Muscle layer of colon (tissue), 2 donors: ENCODE measurements around the gene PCSK6.
"Not testable (repeated sequence)": the region's sequence is repeated elsewhere in the genome, so short reads cannot be mapped to it uniquely, and the experiment has no call there.

Source experiments
- H3K27ac ChIP-seq: one replicate; pipeline ENCODE4 v1.7.0; 2013; ENCODE audit warnings: low read depth, mild to moderate bottlenecking, low read length, moderate library complexity
- H3K27me3 ChIP-seq, 2 donors: one replicate each; pipeline ENCODE4 v1.7.0; 2013; ENCODE audit warnings: low read length in 2 of 2, mild to moderate bottlenecking in 2 of 2; ENCODE audit not compliant: insufficient read depth in 2 of 2, control insufficient read depth in 1 of 2
- H3K36me3 ChIP-seq: one replicate; pipeline ENCODE4 v1.7.0; 2013; ENCODE audit warnings: mild to moderate bottlenecking, low read length; ENCODE audit not compliant: insufficient read depth
- H3K4me1 ChIP-seq: one replicate; pipeline ENCODE4 v1.7.0; 2013; ENCODE audit warnings: mild to moderate bottlenecking, low read length; ENCODE audit not compliant: insufficient read depth
- H3K4me3 ChIP-seq, 2 donors: one replicate each; pipeline ENCODE4 v1.7.0; 2013; ENCODE audit warnings: low read length in 2 of 2, low read depth in 1 of 2, mild to moderate bottlenecking in 1 of 2, moderate library complexity in 1 of 2
- H3K9ac ChIP-seq: one replicate; pipeline ENCODE4 v1.7.0; 2013; ENCODE audit warnings: low read length
- H3K9me3 ChIP-seq: one replicate; pipeline ENCODE4 v1.7.0; 2013; ENCODE audit warnings: mild to moderate bottlenecking, low read length
- donor health status: abdominal sarcoma.
- donor health status: Adenocarcinoma of cecum.

PCSK6 gene

DNA sequence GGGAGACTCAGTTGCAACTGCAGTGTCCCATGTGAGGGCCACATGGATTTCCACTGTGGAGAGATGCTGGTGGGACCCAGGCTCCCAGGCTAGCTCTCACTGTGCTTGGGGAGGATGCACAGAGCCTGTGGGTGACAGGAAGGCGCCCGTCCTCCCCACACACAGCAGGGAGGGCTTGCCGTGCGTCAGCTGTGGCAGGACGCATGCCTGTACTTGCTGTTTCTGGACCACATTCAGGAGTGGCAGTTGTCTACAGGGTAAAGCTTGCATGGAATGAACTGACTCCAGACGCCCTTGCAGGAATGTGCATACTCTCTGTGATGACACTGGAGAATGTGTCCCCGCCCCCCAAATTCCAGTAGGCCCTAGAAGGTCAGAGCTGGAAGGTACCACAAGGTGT is 130.6 kb downstream of the PCSK6 start:
- H3K4me1 ChIP-seq = no peaks in the 10 kb centered on the region
- H3K9me3 ChIP-seq = no peaks in the 10 kb centered on the region
- no peak overlapping the region for H3K27ac ChIP-seq
- no peak overlapping the region for H3K4me3 ChIP-seq
- no peaks in the 10 kb centered on the region for H3K27me3 ChIP-seq
- H3K36me3 ChIP-seq = no peaks in the 10 kb centered on the region
- no peak overlapping the region for H3K9ac ChIP-seq

DNA sequence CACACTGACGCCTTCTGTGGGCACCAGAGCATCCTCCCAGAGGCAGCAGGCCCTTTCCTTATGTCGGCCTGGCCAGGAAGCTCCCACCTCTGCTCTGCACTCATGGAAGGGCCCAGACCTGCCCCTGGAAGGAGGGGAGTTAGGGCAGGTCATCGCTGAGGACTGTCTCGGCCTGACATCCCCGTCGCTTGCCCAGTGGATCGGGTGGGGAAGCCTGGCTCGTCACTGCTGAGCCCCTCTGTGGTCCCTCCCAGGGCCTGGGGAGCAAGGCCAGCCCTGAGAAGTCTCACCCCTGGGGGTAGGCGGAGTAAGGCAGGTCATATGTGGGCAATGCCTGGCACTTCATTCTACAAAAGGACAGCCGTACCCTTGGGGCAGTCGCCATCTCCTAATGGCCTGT is 131.6 kb downstream of the PCSK6 start:
- Histone ChIP-seq H3K9ac (no peak overlapping the region), H3K36me3 (no peaks in the 10 kb centered on the region), H3K9me3 (no peaks in the 10 kb centered on the region), H3K4me3 (no peak overlapping the region), H3K4me1 (no peaks in the 10 kb centered on the region), H3K27ac (no peak overlapping the region), H3K27me3 (no peaks in the 10 kb centered on the region)

DNA sequence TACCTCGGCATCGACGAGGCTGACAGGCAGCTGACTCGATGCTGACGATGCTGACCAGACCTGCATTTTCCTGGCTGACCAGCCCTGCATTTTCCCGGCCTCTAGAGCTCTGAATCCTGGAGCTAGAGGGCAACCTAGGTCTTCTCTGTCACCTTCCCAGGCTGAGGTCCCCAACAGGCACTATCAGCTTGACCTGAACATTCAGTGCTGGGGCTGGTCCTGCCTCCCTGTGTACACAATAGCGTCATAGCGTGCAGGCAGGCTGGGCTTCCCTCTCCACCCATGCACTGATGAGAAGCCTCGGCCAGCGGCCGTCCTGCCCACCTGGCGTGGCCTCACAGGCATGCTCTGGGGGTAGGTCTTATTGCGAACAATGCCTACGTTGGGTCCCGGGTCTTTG is 132.2 kb downstream of the PCSK6 start:
- H3K4me3 ChIP-seq = no peak overlapping the region
- no peaks in the 10 kb centered on the region for H3K27me3 ChIP-seq
- no peaks in the 10 kb centered on the region for H3K4me1 ChIP-seq
- no peak overlapping the region for H3K9ac ChIP-seq
- no peak overlapping the region for H3K27ac ChIP-seq
- H3K36me3 ChIP-seq = no peaks in the 10 kb centered on the region
- H3K9me3 ChIP-seq = no peaks in the 10 kb centered on the region

DNA sequence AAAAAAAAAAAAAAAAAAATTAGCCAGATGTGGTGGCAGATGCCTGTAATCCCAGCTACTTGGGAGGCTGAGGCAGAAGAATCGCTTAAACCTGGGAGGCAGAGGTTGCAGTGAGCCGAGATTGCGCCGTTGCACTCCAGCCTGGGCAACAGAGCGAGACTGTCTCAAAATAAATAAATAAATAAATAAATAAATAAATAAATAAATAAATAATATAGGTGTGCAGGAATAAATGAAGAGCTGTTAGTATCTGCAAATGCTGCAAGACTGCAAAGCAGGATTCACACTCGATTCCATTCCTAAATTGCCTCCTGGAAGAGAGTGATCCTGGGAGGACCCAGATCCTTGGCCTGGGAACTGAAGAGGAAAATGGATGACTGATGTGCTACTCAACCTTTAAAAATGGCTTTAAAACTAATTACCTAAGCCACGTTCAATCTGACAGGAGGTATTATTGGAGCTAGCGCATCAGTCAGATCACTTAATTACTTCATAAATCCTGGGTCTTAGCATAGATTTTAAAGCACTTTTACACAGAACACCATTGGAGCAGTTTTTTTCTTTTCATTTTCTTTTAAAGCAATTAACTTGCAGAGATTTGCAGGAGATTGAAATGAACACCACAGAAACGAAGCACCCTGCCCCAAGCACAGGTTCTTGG is 132.9 kb downstream of the PCSK6 start:
- not testable (repeated sequence) for H3K27ac ChIP-seq, H3K36me3 ChIP-seq, H3K4me1 ChIP-seq, H3K9ac ChIP-seq, H3K4me3 ChIP-seq, H3K9me3 ChIP-seq, H3K27me3 ChIP-seq

DNA sequence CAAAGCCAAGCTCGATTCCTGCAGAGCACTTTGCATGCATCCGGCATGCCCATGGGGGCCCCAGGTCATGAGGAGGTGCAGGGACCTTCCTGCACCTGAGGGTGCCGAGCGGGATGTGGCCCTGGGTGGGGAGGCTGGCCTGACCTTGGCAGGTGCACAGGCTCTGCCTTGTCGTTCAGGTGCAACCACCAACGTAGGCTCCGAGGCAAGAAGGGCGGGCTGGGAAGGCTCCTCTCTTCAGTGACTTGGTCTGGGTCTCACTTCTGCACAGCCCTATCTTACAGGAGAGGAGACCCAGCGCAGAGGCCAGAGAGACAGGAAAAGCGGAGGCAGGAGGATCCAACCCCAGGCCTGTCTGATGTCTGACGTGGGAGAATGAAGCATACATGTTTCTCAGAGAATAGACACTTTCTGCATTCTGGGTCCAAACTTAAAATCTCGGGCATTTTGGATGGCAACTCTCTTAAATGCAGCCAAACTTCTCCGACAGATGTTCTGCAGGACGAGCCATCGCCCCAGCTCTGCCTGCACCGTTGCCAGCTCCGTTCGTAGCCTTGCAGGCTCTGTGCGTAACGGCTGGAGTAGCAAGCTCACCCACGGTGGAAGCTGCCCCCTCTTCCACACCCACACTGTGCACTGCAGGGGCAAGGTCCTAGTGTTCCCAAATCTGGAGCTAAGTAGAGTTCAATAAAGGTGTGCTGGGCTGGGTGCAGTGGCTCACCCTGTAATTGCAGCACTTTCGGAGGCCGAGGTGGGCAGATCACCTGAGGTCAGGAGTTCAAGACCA is 133.6 kb downstream of the PCSK6 start:
- Histone ChIP-seq H3K4me1 (no peaks in the 10 kb centered on the region), H3K4me3 (no peak overlapping the region), H3K9ac (no peak overlapping the region), H3K27me3 (no peaks in the 10 kb centered on the region), H3K36me3 (no peaks in the 10 kb centered on the region), H3K27ac (no peak overlapping the region), H3K9me3 (no peaks in the 10 kb centered on the region)

DNA sequence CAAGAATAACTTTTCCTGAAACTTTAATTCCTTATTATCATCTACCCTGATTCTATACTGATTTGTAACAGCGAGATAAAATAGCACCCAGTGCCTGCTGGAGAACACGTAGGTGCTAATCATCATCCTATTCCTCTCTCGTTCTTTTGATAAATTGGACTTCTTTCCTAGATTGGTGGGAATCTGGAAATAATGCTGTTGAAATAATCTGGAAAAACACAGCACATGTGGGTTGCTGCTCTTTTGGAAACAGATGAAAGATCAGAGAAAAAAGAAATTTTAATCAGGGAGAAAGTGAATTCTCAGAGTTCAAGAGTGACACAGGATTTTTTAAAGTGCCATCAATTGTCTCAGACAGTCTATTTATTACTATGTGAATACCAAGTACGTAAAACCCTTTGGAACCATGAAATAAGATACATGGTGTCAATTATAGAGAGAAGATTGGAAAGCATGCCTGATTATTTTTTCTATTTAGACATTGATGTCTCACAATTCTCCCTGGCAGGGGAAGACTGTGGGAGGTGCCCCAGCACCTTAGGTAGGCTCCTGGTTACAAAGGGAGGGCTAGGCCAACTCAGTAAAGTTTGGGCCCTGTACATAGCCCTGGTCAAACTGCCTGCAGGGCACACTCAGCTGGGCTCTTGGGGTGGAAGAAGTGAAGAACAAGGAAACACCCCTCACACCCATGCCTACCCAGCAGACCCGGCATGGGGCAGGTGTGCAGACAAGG is 134.4 kb downstream of the PCSK6 start:
- H3K4me3 ChIP-seq = no peak overlapping the region
- no peaks in the 10 kb centered on the region for H3K36me3 ChIP-seq
- H3K27me3 ChIP-seq = no peaks in the 10 kb centered on the region
- H3K4me1 ChIP-seq = no peaks in the 10 kb centered on the region
- no peak overlapping the region for H3K9ac ChIP-seq
- no peak overlapping the region for H3K27ac ChIP-seq
- no peaks in the 10 kb centered on the region for H3K9me3 ChIP-seq

DNA sequence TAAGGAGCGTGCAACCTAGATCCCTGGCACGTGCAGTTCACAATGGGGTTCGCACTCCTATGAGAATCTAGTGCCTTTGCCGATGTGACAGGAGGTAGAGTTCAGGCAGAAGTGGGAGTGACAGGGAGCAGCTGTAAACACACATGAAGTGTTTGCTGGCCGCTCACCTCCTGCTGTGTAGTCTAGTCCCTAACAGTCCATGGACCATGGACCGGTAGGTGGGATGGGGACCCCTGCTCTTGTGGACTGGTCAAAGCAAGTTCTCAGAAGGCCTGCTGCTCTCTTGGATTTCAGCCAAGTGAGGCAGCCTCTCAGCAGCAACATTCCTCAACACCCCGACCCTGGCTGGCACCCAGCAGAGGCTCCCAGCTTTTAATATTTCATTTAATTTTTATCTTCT is 136.3 kb downstream of the PCSK6 start:
- H3K36me3 ChIP-seq = no peaks in the 10 kb centered on the region

DNA sequence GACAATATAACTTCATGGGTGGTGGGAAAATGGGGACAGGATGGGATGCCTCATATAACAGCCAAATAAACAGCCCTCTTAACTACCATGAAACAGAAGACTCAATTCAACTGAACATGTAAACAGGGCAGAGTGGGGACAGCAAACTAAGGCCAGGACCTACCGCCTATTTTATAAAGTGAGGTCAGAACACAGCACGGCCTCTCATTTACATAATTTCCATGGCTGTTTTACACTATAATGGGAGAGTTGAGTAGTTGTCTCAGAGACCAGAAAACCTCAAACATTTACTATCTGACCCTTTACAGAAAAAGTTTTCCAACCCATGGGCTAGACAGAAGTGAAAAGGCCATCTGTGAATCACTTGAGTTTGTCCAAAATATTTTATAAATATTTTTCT is 137.8 kb downstream of the PCSK6 start:
- Histone ChIP-seq H3K27me3 (no peaks in the 10 kb centered on the region), H3K36me3 (no peaks in the 10 kb centered on the region), H3K27ac (no peak overlapping the region), H3K9me3 (no peaks in the 10 kb centered on the region), H3K4me1 (no peaks in the 10 kb centered on the region), H3K9ac (no peak overlapping the region), H3K4me3 (no peak overlapping the region)

More for the DNA sequence above, 136.3 kb downstream of the PCSK6 start:
- Histone ChIP-seq H3K27ac (no peak overlapping the region), H3K4me3 (no peak overlapping the region), H3K27me3 (no peaks in the 10 kb centered on the region), H3K9ac (no peak overlapping the region), H3K4me1 (no peaks in the 10 kb centered on the region), H3K9me3 (no peaks in the 10 kb centered on the region)

DNA sequence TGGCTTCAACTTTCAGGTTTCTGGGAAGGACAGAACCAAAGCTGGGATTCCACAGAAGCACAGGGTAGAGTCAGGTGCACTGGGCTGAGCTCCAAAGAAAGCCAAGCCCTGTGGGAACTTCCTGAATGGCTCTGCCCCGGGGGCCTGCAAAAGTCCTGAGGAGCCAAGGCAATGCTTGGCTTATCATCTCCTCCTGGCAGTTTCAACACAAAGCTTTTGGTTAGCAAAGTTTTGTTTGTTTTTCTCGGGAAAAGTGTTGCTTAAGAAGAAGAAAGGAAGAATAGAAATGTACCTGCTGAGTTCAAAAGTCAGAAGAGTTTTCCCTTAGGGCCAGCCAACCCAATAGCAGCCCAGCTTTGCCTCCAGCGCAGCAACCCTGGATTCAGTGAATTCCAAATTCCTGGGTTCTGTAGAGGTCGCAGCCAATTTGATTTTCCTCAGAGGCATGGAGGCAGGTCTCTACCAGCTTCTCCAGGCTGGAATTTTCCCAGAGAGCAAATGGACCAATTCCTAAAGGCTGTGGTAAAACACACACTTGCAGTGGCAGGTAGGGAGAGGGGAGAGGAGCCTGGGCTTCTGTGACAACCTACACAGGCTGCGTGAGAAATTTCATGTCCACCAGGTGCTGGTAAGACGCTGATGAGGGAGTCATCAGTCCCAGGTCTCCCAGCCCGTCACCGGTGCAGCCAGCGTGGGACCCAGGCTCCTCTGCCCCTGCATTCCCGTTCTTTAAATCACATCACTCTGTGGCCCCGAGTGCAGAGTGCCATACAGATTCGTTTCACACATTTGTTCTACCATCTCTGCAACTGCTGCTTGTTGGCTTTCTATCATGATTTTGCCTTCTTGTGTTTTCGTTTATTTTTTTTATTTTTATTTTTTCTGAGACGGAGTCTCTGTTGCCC is 140.2 kb downstream of the PCSK6 start:
- Histone ChIP-seq H3K27me3 (no peaks in the 10 kb centered on the region), H3K27ac (no peak overlapping the region), H3K4me1 (no peaks in the 10 kb centered on the region), H3K36me3 (no peaks in the 10 kb centered on the region), H3K9me3 (no peaks in the 10 kb centered on the region), H3K4me3 (no peak overlapping the region), H3K9ac (no peak overlapping the region)

DNA sequence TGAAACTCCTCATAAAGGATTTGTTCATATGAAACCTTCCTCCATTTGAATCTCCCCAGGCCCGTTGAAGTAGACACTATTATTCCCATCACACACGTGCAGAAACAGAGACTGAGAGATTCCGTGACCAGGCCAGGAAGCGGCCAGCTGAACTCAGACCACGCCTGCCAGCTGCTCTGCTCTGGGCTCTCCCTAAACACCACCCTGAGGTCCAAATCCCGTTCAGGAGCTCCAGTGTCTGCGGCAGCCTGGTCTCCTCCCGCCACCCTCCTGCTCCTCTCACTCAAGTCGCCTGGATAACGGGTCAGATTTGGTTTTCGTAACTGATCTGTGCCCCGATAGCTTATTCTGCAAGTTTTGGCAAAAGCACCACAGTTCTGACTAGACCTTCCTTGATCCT is 140.9 kb downstream of the PCSK6 start:
- Histone ChIP-seq H3K9ac (no peak overlapping the region), H3K4me1 (no peaks in the 10 kb centered on the region), H3K27ac (no peak overlapping the region), H3K36me3 (no peaks in the 10 kb centered on the region), H3K4me3 (no peak overlapping the region), H3K9me3 (no peaks in the 10 kb centered on the region), H3K27me3 (no peaks in the 10 kb centered on the region)

DNA sequence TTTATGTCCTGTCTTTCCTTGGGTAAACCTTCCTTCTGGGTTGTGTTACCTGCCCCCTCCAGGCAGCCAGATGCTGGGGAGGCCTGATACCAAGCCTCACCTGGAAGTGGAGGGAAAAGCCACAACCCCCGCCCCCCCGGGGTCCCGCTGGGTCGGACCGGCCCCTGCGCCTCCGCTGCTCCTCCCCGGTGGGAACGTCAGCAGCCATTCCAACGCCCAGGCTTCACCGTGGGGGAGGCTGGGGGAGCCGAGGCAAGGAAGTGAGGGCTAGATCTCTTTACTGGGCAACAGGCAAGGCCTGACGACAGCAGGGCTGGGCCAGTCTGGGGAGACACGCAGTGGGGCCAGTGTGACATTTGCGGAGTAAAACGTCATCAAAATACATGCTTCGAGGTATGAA is 141.5 kb downstream of the PCSK6 start:
- Histone ChIP-seq H3K9me3 (no peaks in the 10 kb centered on the region), H3K4me1 (no peaks in the 10 kb centered on the region), H3K36me3 (no peaks in the 10 kb centered on the region), H3K27ac (no peak overlapping the region), H3K27me3 (no peaks in the 10 kb centered on the region), H3K9ac (no peak overlapping the region), H3K4me3 (no peak overlapping the region)
